Fibroblast of peridontal ligament (primary cell): ENCODE measurements around the gene HEXA.

Experiments
- DNase-seq: peaks from one replicate; pipeline ENCODE4 v3.0.0-alpha.2; 2010; ENCODE audit errors: extremely low read depth

The HEXA gene

GRCh38 chr15:72375501-72375845 lies 341 bp downstream of the HEXA start:
- DNase-seq = no peak

GRCh38 chr15:72372361-72372760 lies 3.5 kb downstream of the HEXA start:
- DNase-seq = no peak

- DNase-seq = no peak
Observed at GRCh38 chr15:72369964-72370363, 5.8 kb downstream of the HEXA start.

- no peak for DNase-seq
Observed at GRCh38 chr15:72368899-72369298, 6.9 kb downstream of the HEXA start.

- no peak for DNase-seq
Observed at GRCh38 chr15:72368325-72368724, 7.5 kb downstream of the HEXA start.

- no peak for DNase-seq
Observed at GRCh38 chr15:72365844-72366243, 10.0 kb downstream of the HEXA start.

- no peak for DNase-seq
Observed at GRCh38 chr15:72361176-72361575, 14.6 kb downstream of the HEXA start.

- peak; percentile 68 for DNase-seq
Observed at GRCh38 chr15:72358650-72359171, 17.1 kb downstream of the HEXA start.

- no peak for DNase-seq
Observed at GRCh38 chr15:72358121-72358520, 17.7 kb downstream of the HEXA start.

- DNase-seq = no peak
Observed at GRCh38 chr15:72354496-72354895, 21.3 kb downstream of the HEXA start.

- DNase-seq = peak; percentile 50
Observed at GRCh38 chr15:72353266-72353665, 22.5 kb downstream of the HEXA start.

- no peak for DNase-seq
Observed at GRCh38 chr15:72345806-72346205, 30.0 kb downstream of the HEXA start.

GRCh38 chr15:72345280-72345679 lies 30.5 kb downstream of the HEXA start:
- DNase-seq = no peak

- DNase-seq = no peak
Observed at GRCh38 chr15:72344602-72345001, 31.2 kb downstream of the HEXA start.

GRCh38 chr15:72342385-72342784 lies 33.4 kb downstream of the HEXA start:
- peak; percentile 8 for DNase-seq

- DNase-seq = no peak
Observed at GRCh38 chr15:72341361-72341760, 34.5 kb downstream of the HEXA start.

GRCh38 chr15:72340366-72340765 lies 35.4 kb downstream of the HEXA start:
- DNase-seq = peak; percentile 37

- DNase-seq = peak; percentile 98
Observed at GRCh38 chr15:72339777-72340177, 36.0 kb downstream of the HEXA start.

GRCh38 chr15:72338617-72339321 lies 37.0 kb downstream of the HEXA start:
- DNase-seq = peak; percentile 98

GRCh38 chr15:72338148-72338547 lies 37.7 kb downstream of the HEXA start:
- DNase-seq = no peak

- DNase-seq = peak; percentile 43
Observed at GRCh38 chr15:72334842-72335241, 41.0 kb downstream of the HEXA start.

- no peak for DNase-seq
Observed at GRCh38 chr15:72331021-72331420, 44.8 kb downstream of the HEXA start.

GRCh38 chr15:72323752-72324151 lies 52.1 kb downstream of the HEXA start:
- no peak for DNase-seq
